ENCODE results near the gene SOWAHD. TPM values are rescaled to one million over a fixed set of nuclear protein-coding genes. Genes with fewer than 3 reads are reported as not detected.

Gene SOWAHD
- total RNA-seq, 2 donors from 2014 or later, result 2.6 TPM; not detected in 1

GRCh38 chrX:119759248-119759766 is 919 bp downstream of the SOWAHD start:
- ATAC-seq (no peak), DNase-seq (no peak)
- peaks cover 23% of the 10 kb centered on the region for H3K4me1 ChIP-seq
- intact Hi-C loops (cut with DNase I), result no loop called here
- no peak overlapping the region for H3K27ac ChIP-seq
- TF ChIP-seq CTCF (IDR thresholded peaks at IDR 0.05) (no peak), POLR2A (IDR thresholded peaks at IDR 0.05) (no peak)
- H3K36me3 ChIP-seq (replicated peaks in 1 of 2; ENCODE audit: insufficient read depth in 1 of 2, low read depth in 2 of 2), result no peaks in the 10 kb centered on the region
- H3K4me3 ChIP-seq, result no peak overlapping the region
- no peaks in the 10 kb centered on the region for H3K9me3 ChIP-seq
- 87% methylated on average over 3 of the region's 44 CpGs; no CpG with 5 or more reads in 1 of the 2 donors for WGBS, 2 donors
- no peaks in the 10 kb centered on the region for H3K27me3 ChIP-seq

GRCh38 chrX:119760026-119760877 is 1.9 kb downstream of the SOWAHD start:
- Histone ChIP-seq H3K9me3 (no peaks in the 10 kb centered on the region), H3K27ac (no peak overlapping the region), H3K36me3 (replicated peaks in 1 of 2; ENCODE audit: insufficient read depth in 1 of 2, low read depth in 2 of 2) (no peaks in the 10 kb centered on the region), H3K4me3 (no peak overlapping the region), H3K27me3 (no peaks in the 10 kb centered on the region), H3K4me1 (peaks cover 23% of the 10 kb centered on the region)
- no peak for ATAC-seq
- no peak for DNase-seq
- WGBS, 2 donors, result 65 to 89% methylated on average over 13 to 16 of the region's 18 CpGs
- TF ChIP-seq POLR2A (IDR thresholded peaks at IDR 0.05) (no peak), CTCF (IDR thresholded peaks at IDR 0.05) (no peak)
- intact Hi-C loops (cut with DNase I), result no loop called here

- no peaks in the 10 kb centered on the region for H3K27me3 ChIP-seq
- peaks cover 11% of the 10 kb centered on the region for H3K4me1 ChIP-seq
- WGBS, 2 donors, result 45 to 61% methylated on average over 2 to 3 of the region's 3 CpGs
- no peaks in the 10 kb centered on the region for H3K9me3 ChIP-seq
- no peaks in the 10 kb centered on the region for H3K36me3 ChIP-seq (replicated peaks in 1 of 2; ENCODE audit: insufficient read depth in 1 of 2, low read depth in 2 of 2)
- ATAC-seq (no peak), DNase-seq (no peak)
- no peak overlapping the region for H3K27ac ChIP-seq
- H3K4me3 ChIP-seq, result no peak overlapping the region
- no peak for TF ChIP-seq CTCF (IDR thresholded peaks at IDR 0.05)
- intact Hi-C loops (cut with DNase I), result no loop called here
These were observed 4.3 kb downstream of the SOWAHD start for GRCh38 chrX:119762718-119763117.

GRCh38 chrX:119763181-119763580 is 4.8 kb downstream of the SOWAHD start:
- Histone ChIP-seq H3K27ac (no peak overlapping the region), H3K4me1 (peaks cover 7% of the 10 kb centered on the region), H3K27me3 (no peaks in the 10 kb centered on the region), H3K4me3 (no peak overlapping the region), H3K9me3 (no peaks in the 10 kb centered on the region), H3K36me3 (replicated peaks in 1 of 2; ENCODE audit: insufficient read depth in 1 of 2, low read depth in 2 of 2) (no peaks in the 10 kb centered on the region)
- ATAC-seq, result peak; percentile 39
- DNase-seq, result no peak
- intact Hi-C loops (cut with DNase I), result no loop called here
- TF ChIP-seq CTCF (IDR thresholded peaks at IDR 0.05), result no peak
- no peak for TF ChIP-seq POLR2A (IDR thresholded peaks at IDR 0.05)
- WGBS, 2 donors, result 48 to 50% methylated on average over 7 of the region's 7 CpGs

All from body of pancreas (tissue), 4 donors.